ENCODE measurements around the gene RNF31.
A peak's percentile ranks its signal among the peaks of the same experiment; 100 is the strongest.

Gene RNF31

GRCh38 chr14:24138396-24139271 lies 8.7 kb upstream of the RNF31 start:
- H3K4me3 ChIP-seq (ENCODE audit: low read length): no peak overlapping the region
- no peak for TF ChIP-seq CTCF (IDR thresholded peaks at IDR 0.05; ENCODE audit: insufficient read depth, low read depth, low read length, missing control alignments)
- DNase-seq (ENCODE audit: low read depth): no peak

- DNase-seq (ENCODE audit: low read depth): no peak
- H3K4me3 ChIP-seq (ENCODE audit: low read length): peak overlapping the region; percentile 1
- TF ChIP-seq CTCF (IDR thresholded peaks at IDR 0.05; ENCODE audit: insufficient read depth, low read depth, low read length, missing control alignments): no peak
Measured at GRCh38 chr14:24139272-24139934, 7.9 kb upstream of the RNF31 start.

- TF ChIP-seq CTCF (IDR thresholded peaks at IDR 0.05; ENCODE audit: insufficient read depth, low read depth, low read length, missing control alignments): peak; percentile 43
- DNase-seq (ENCODE audit: low read depth): peak; percentile 100
- peak within 1 kb of the TSS; percentile 91 for H3K4me3 ChIP-seq (ENCODE audit: low read length)
Measured at GRCh38 chr14:24141097-24141880, 6.0 kb upstream of the RNF31 start, which contains the start of gene EMC9. EMC9 (minus strand) TSS chr14:24141591; CDS start chr14:24141304, 287 bp downstream.

- H3K4me3 ChIP-seq (ENCODE audit: low read length): no peak overlapping the region
- TF ChIP-seq CTCF (IDR thresholded peaks at IDR 0.05; ENCODE audit: insufficient read depth, low read depth, low read length, missing control alignments): no peak
- no peak for DNase-seq (ENCODE audit: low read depth)
Measured at GRCh38 chr14:24143511-24143910, 3.8 kb upstream of the RNF31 start.

- DNase-seq (ENCODE audit: low read depth): no peak
- H3K4me3 ChIP-seq (ENCODE audit: low read length): no peak overlapping the region
- no peak for TF ChIP-seq CTCF (IDR thresholded peaks at IDR 0.05; ENCODE audit: insufficient read depth, low read depth, low read length, missing control alignments)
Measured at GRCh38 chr14:24144451-24144850, 2.8 kb upstream of the RNF31 start.

- no peak for TF ChIP-seq CTCF (IDR thresholded peaks at IDR 0.05; ENCODE audit: insufficient read depth, low read depth, low read length, missing control alignments)
- no peak for DNase-seq (ENCODE audit: low read depth)
- no peak overlapping the region for H3K4me3 ChIP-seq (ENCODE audit: low read length)
Measured at GRCh38 chr14:24145219-24145618, 2.1 kb upstream of the RNF31 start.
